OCI-LY7 (cell line): Measurements from ENCODE around the gene CASZ1.

Experiments
- EZH2phosphoT487 ChIP-seq: fragments of 200-600 bp; sonication (generic); IDR thresholded peaks from 2 replicates; pipeline ENCODE4 v1.6.1; 2018; ENCODE audit warnings: low read depth, borderline replicate concordance, mild to moderate bottlenecking, mixed run types, antibody characterized with exemption, low read length, moderate library complexity, mixed read lengths
- TF ChIP-seq, protein P1 (sequence below): fragments of 200-600 bp; sonication (generic); conservative IDR thresholded peaks from 2 replicates; pipeline ENCODE4 v1.5.1; 2014; ENCODE audit warnings: mild to moderate bottlenecking, antibody characterized with exemption, low read length, moderate library complexity, mixed read lengths

DNA sequence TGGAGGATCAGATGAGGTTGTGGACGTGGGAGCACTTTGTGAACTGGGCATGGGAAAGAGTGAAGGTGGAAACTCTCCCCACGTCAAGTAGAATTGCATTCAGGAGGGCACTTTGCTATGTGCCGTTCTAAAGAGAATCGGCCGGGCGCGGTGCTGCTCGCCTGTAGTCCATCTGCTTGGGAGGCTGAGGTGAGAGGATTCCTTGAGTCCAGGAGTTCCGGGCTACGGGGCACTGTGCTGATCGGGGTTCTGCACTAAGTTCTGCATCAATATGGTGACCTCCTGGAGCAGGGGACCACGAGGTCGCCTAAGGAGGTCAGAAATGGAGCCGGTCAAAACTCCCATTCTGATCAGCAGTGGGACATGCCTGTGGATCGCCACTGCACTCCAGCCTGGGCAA, 179.8 kb downstream of the CASZ1 start:
- TF ChIP-seq, protein P1, sequence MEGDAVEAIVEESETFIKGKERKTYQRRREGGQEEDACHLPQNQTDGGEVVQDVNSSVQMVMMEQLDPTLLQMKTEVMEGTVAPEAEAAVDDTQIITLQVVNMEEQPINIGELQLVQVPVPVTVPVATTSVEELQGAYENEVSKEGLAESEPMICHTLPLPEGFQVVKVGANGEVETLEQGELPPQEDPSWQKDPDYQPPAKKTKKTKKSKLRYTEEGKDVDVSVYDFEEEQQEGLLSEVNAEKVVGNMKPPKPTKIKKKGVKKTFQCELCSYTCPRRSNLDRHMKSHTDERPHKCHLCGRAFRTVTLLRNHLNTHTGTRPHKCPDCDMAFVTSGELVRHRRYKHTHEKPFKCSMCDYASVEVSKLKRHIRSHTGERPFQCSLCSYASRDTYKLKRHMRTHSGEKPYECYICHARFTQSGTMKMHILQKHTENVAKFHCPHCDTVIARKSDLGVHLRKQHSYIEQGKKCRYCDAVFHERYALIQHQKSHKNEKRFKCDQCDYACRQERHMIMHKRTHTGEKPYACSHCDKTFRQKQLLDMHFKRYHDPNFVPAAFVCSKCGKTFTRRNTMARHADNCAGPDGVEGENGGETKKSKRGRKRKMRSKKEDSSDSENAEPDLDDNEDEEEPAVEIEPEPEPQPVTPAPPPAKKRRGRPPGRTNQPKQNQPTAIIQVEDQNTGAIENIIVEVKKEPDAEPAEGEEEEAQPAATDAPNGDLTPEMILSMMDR = no peak
- TF ChIP-seq EZH2phosphoT487 = no peak
